ENCODE measurements around the gene ANKRD40. TPM values are rescaled to one million over a fixed set of nuclear protein-coding genes. Genes with fewer than 3 reads are reported as not detected.

The ANKRD40 gene
- total and polyA plus RNA-seq, 2 donors (not counting 3 experiments of a cell fraction or from before 2014, with no cell fraction given) = 24.5 to 56.0 TPM

DNA sequence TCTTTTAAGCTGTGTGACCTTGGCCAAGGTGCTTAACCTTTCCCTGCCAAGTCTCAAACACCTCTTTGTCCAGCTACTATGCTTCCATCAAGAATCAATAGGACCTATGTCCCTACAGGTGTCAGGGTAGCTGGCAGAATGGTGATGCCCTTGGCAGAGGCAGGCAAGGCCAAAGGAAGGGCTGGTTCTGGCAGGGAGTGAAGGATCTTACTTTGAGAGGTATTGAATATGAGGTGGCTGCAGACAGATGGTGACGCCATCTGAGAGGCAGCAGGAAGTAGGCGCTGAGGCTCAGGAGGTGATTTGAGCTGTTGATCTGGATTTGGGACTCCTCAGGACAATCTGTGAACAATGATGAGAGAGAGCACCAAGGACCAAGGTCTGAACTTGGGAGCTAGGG lies 60.5 kb downstream of the ANKRD40 start:
- FAIRE-seq (no peak), DNase-seq (ENCODE audit: low read depth, low spot score) (no peak)
- no peak overlapping the region for H3K9ac ChIP-seq (replicated peaks; ENCODE audit: extremely low read depth, insufficient read depth, low read length)
- H3K4me2 ChIP-seq (ENCODE audit: insufficient read depth, low read length) = no peak overlapping the region
- H4K20me1 ChIP-seq (replicated peaks; ENCODE audit: control insufficient read depth, extremely low read depth, insufficient read depth, low read length) = no peaks in the 10 kb centered on the region
- no peaks in the 10 kb centered on the region for H3K27me3 ChIP-seq (ENCODE audit: control insufficient read depth in 2 of 2, insufficient read depth in 2 of 2, low read length in 2 of 2)
- ChIA-PET POLR2A (interaction anchor here (1.3 kb wide), 1 partner anchor 14 kb away, joined by 4 read pairs; no protein-coding TSS in a partner anchor), CTCF (interaction anchor here (1.5 to 2.0 kb wide), 2 partner anchors 13 to 47 kb away, joined by 3 to 5 read pairs; no protein-coding TSS in a partner anchor)
- H3K4me1 ChIP-seq (ENCODE audit: control insufficient read depth, extremely low read depth, insufficient read depth, low read length) = no peaks in the 10 kb centered on the region
- TF ChIP-seq FOS (IDR thresholded peaks at IDR 0.05; ENCODE audit: borderline replicate concordance, insufficient read depth, low read length) = no peak
- no peak for TF ChIP-seq MYC (IDR thresholded peaks at IDR 0.05; ENCODE audit: low read depth, low read length)
- TF ChIP-seq POLR2A (IDR thresholded peaks at IDR 0.05; ENCODE audit: low read depth, low read length) = no peak
- no peak for TF ChIP-seq EZH2 (IDR thresholded peaks at IDR 0.05; ENCODE audit: borderline replicate concordance, low read depth, low read length, severe bottlenecking)
- TF ChIP-seq, protein P1, sequence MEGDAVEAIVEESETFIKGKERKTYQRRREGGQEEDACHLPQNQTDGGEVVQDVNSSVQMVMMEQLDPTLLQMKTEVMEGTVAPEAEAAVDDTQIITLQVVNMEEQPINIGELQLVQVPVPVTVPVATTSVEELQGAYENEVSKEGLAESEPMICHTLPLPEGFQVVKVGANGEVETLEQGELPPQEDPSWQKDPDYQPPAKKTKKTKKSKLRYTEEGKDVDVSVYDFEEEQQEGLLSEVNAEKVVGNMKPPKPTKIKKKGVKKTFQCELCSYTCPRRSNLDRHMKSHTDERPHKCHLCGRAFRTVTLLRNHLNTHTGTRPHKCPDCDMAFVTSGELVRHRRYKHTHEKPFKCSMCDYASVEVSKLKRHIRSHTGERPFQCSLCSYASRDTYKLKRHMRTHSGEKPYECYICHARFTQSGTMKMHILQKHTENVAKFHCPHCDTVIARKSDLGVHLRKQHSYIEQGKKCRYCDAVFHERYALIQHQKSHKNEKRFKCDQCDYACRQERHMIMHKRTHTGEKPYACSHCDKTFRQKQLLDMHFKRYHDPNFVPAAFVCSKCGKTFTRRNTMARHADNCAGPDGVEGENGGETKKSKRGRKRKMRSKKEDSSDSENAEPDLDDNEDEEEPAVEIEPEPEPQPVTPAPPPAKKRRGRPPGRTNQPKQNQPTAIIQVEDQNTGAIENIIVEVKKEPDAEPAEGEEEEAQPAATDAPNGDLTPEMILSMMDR (IDR thresholded peaks at IDR 0.05; ENCODE audit: extremely low read depth in 1 of 2, insufficient read depth in 1 of 2, low read depth in 1 of 2, low read length in 2 of 2) = no peak
- TF ChIP-seq GATA2 (IDR thresholded peaks at IDR 0.05; ENCODE audit: insufficient read depth, insufficient read length, low read depth, low read length) = no peak
- TF ChIP-seq POLR2AphosphoS5 (IDR thresholded peaks at IDR 0.05; ENCODE audit: insufficient read depth, low read depth, low read length) = no peak
- H3K4me3 ChIP-seq (replicated peaks in 1 of 3; ENCODE audit: insufficient read depth in 1 of 3, low read depth in 1 of 3, low read length in 3 of 3) = no peak overlapping the region
- H3K9me3 ChIP-seq (replicated peaks; ENCODE audit: control insufficient read depth, insufficient read depth, low read length) = no peaks in the 10 kb centered on the region
- intact Hi-C loops (cut with micrococcal nuclease) (no loop called here), dilution Hi-C loops (cut with MboI; ENCODE audit: extremely low pct_ligation_motif_present, low sequenced_read_pairs) (no loop called here)
- no peaks in the 10 kb centered on the region for H3K36me3 ChIP-seq (ENCODE audit: control insufficient read depth in 2 of 2, extremely low read depth in 1 of 2, insufficient read depth in 2 of 2, low read length in 2 of 2)
- no peak overlapping the region for H2AFZ ChIP-seq (ENCODE audit: low read depth, low read length)
- no peaks in the 10 kb centered on the region for H3K9me1 ChIP-seq (replicated peaks; ENCODE audit: control insufficient read depth, extremely low read depth, insufficient read depth, low read length)
- BruUV-seq (replicated peaks) = no TSS peak
- H3K79me2 ChIP-seq (ENCODE audit: control insufficient read depth, insufficient read depth, low read length) = no peaks in the 10 kb centered on the region
- no peak overlapping the region for H3K27ac ChIP-seq (ENCODE audit: insufficient read depth, low read depth, low read length)
